PFSK-1 (cell line): ENCODE data around the gene TUBB.

Experiments
- FOXP2 ChIP-seq: optimal IDR thresholded peaks from 2 replicates; pipeline ENCODE3; 2011; ENCODE audit warnings: borderline replicate concordance, control low read depth, inconsistent platforms; ENCODE audit not compliant: insufficient read depth; ENCODE audit errors: extremely low read length, extremely low read depth
- POLR2AphosphoS5 ChIP-seq: IDR thresholded peaks from 2 replicates; pipeline ENCODE4 v1.6.1; 2012; ENCODE audit warnings: low read depth, mild to moderate bottlenecking, control low read depth, low read length, moderate library complexity
- SIN3A ChIP-seq: IDR thresholded peaks from 2 replicates; pipeline ENCODE4 v1.6.1; 2012; ENCODE audit warnings: mild to moderate bottlenecking, low read length, moderate library complexity, borderline replicate concordance; ENCODE audit not compliant: insufficient read depth
- TAF1 ChIP-seq: IDR thresholded peaks from 2 replicates; pipeline ENCODE4 v1.6.1; 2012; ENCODE audit warnings: low read length, control low read depth, borderline replicate concordance; ENCODE audit not compliant: insufficient read depth
- TF ChIP-seq, protein P1 (sequence below), 2 experiments: IDR thresholded peaks; 2 replicates each; pipeline versions ENCODE4 v1.6.1 to v1.8.0; 2011 to 2012; ENCODE audit warnings: low read depth in 2 of 2, low read length in 2 of 2, control low read depth in 1 of 2, inconsistent platforms in 1 of 2, mild to moderate bottlenecking in 1 of 2, moderate library complexity in 1 of 2; ENCODE audit not compliant: insufficient read depth in 1 of 2

TUBB gene

DNA sequence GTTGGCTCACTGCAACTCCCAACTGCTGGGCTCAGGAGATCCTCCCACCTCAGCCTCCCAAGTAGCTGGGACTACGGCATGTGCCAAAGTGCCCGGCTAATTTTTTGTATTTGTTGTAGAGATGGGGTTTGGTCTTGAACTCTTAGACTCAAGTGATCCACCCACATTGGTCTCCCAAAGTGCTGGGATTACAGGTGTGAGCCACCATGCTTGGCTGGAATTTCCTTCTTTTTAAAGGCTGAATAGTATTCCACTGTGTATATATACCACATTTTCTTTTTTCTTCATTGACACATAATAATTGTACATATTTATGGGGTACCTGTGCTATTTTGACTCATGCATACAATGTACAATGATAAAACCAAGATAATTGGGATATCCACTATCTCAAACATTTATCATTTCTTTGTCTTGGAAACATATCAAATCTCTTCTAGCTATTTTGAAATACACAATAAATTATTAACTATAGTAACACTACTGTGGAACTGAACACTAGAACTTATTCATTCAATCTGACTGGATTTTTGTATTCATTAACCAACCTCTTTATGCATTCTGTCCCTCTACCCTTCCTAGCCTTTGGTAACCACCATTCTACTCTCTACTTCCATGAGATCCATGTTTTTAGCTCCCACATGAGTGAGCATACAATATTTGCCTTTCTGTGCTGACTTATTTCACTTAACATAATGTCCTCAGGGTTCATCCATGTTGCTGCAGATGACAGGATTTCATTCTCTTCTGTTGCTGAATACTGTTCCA, 10.9 kb upstream of the TUBB start:
- TF ChIP-seq, protein P1, sequence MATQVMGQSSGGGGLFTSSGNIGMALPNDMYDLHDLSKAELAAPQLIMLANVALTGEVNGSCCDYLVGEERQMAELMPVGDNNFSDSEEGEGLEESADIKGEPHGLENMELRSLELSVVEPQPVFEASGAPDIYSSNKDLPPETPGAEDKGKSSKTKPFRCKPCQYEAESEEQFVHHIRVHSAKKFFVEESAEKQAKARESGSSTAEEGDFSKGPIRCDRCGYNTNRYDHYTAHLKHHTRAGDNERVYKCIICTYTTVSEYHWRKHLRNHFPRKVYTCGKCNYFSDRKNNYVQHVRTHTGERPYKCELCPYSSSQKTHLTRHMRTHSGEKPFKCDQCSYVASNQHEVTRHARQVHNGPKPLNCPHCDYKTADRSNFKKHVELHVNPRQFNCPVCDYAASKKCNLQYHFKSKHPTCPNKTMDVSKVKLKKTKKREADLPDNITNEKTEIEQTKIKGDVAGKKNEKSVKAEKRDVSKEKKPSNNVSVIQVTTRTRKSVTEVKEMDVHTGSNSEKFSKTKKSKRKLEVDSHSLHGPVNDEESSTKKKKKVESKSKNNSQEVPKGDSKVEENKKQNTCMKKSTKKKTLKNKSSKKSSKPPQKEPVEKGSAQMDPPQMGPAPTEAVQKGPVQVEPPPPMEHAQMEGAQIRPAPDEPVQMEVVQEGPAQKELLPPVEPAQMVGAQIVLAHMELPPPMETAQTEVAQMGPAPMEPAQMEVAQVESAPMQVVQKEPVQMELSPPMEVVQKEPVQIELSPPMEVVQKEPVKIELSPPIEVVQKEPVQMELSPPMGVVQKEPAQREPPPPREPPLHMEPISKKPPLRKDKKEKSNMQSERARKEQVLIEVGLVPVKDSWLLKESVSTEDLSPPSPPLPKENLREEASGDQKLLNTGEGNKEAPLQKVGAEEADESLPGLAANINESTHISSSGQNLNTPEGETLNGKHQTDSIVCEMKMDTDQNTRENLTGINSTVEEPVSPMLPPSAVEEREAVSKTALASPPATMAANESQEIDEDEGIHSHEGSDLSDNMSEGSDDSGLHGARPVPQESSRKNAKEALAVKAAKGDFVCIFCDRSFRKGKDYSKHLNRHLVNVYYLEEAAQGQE (IDR thresholded peaks at IDR 0.05; ENCODE audit: insufficient read depth in 1 of 2, low read depth in 2 of 2, low read length in 2 of 2) = no peak
- no peak for TF ChIP-seq TAF1
- no peak for TF ChIP-seq FOXP2
- no peak for TF ChIP-seq SIN3A
- no peak for TF ChIP-seq POLR2AphosphoS5

DNA sequence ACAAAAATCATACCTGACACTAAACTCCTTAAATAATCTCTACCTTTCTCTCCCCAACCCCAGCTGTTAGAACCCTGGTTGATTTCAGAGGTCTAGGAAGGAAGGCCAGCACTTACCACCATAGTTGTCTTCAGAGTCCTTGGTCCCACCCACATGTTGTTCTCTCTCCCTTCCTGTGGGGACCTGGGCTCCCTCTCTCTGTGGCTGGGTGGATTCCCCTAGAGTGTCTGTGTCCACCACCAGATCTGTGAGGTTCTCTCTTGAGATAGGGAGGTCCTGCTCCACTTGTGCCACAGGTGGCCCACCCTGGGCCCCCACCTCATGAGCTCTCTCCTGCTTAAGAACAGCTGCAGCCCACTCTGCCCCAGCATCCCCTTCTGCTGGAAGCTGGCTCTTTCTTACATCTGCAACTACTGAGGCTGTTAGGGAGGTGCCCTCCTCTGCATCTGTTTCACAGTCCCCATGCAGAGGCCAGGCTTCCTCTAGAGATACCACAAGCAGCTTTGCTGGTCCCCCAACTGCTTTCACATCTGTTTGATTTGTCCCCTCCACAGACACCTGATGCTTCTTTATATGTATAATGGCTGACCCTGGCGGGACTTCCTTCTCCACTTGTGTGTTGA, 8.3 kb upstream of the TUBB start:
- TF ChIP-seq FOXP2 (no peak), TAF1 (no peak), SIN3A (no peak), POLR2AphosphoS5 (no peak)
- TF ChIP-seq, protein P1 (IDR thresholded peaks at IDR 0.05; ENCODE audit: insufficient read depth in 1 of 2, low read depth in 2 of 2, low read length in 2 of 2) = no peak

DNA sequence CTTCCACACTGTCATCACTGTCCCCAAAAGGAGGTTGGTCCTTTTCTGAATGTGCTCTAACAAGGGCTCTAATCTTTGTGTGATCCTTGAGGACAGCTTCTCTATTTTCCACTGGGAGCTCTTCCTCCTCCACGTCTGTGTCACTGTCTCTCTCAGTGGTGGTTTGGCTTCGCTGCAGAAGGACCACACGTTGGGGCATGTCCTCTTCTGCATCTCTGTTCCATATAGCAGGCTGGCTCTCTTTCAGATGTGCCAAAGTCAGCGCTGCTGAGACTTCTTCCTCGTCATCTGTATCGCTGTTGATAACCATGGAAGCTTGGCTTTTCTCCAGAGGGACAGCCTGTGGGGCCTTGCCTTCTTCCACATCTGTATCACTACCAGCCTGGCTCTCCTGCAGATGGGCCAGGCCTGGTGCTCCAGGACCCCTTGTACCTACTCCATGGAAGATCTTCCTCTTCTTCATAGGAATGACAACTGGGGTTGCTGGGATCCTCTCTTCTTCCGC, 7.7 kb upstream of the TUBB start:
- TF ChIP-seq, protein P1 (IDR thresholded peaks at IDR 0.05; ENCODE audit: insufficient read depth in 1 of 2, low read depth in 2 of 2, low read length in 2 of 2) = no peak
- no peak for TF ChIP-seq FOXP2
- TF ChIP-seq TAF1 = no peak
- TF ChIP-seq POLR2AphosphoS5 = no peak
- no peak for TF ChIP-seq SIN3A

DNA sequence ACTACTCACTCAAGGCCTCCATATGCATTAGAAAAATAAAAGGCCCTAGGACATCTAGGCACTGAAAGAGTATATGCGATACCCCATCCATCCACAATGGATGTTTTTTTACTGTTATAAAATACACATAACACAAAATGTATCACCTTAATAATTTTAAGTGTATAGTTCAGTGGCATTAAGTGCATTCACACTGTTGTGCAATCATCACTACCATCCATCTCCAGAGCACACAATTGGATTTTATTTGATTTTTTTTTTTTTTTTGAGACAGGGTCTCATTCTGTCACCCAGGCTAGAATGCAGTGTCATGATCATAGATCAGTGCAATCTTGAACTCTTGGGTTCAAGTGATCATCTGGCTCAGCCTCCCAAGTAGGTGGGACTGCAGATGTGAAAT, 5.9 kb upstream of the TUBB start:
- TF ChIP-seq TAF1 (no peak), POLR2AphosphoS5 (no peak), SIN3A (no peak), FOXP2 (no peak)
- TF ChIP-seq, protein P1 (IDR thresholded peaks at IDR 0.05; ENCODE audit: insufficient read depth in 1 of 2, low read depth in 2 of 2, low read length in 2 of 2) = no peak

DNA sequence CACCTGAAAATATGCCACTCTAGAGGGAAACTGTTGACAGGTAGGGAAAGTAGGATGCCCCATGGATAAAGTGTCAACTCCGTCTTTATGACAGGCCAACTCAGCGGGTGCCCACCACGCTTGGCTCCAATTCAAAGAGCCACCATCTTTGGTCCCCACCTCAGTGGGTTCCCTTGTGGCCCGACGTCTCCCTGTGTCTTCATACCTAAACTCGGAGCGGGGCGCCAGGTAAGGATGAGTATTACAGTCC, 3.3 kb upstream of the TUBB start:
- TF ChIP-seq SIN3A (no peak), TAF1 (no peak), POLR2AphosphoS5 (no peak), FOXP2 (no peak)
- TF ChIP-seq, protein P1 (IDR thresholded peaks at IDR 0.05; ENCODE audit: insufficient read depth in 1 of 2, low read depth in 2 of 2, low read length in 2 of 2) = no peak
